Brain microvascular endothelial cell (primary cell): ENCODE results near the gene CCDC191.

Source experiments
- DNase-seq: peaks from one replicate; pipeline ENCODE4 v3.0.0-alpha.2; 2020
- H3K27ac ChIP-seq: fragments of 250-450 bp; sonication (Bioruptor Pico); 2 replicates; pipeline ENCODE4 v1.5.1; 2020; ENCODE audit warnings: mild to moderate bottlenecking, moderate library complexity
- H3K27me3 ChIP-seq: fragments of 250-450 bp; sonication (Bioruptor Pico); replicated peaks from 2 replicates; pipeline ENCODE4 v1.5.1; 2020; ENCODE audit warnings: mild to moderate bottlenecking
- H3K36me3 ChIP-seq: fragments of 250-450 bp; sonication (Bioruptor Pico); replicated peaks from 2 replicates; pipeline ENCODE4 v1.5.1; 2020; ENCODE audit warnings: mild to moderate bottlenecking
- H3K4me3 ChIP-seq: 2 replicates; pipeline ENCODE4 v1.5.1; 2011; ENCODE audit warnings: low read depth, mild to moderate bottlenecking, control low read depth, low read length, moderate library complexity
- CTCF ChIP-seq: IDR thresholded peaks from 2 replicates; pipeline ENCODE4 v1.5.1; 2011; ENCODE audit warnings: low read depth, mild to moderate bottlenecking, moderate library complexity, low read length, control low read depth, inconsistent platforms; ENCODE audit errors: missing control alignments
- in situ Hi-C: cut with HindIII; loops from 2 replicates; pipeline ENCODE4 v1.10.0; 2017; ENCODE audit warnings: low sequenced_read_pairs, low pct_ligation_motif_present

Gene CCDC191

GRCh38 chr3:114052216-114052615, 4.1 kb downstream of the CCDC191 start:
- in situ Hi-C loops: no loop called here
- Histone ChIP-seq H3K27me3 (no peaks in the 10 kb centered on the region), H3K27ac (no peak overlapping the region), H3K36me3 (no peaks in the 10 kb centered on the region), H3K4me3 (no peak overlapping the region)
- no peak for TF ChIP-seq CTCF
- no peak for DNase-seq

GRCh38 chr3:114043205-114043604, 13.1 kb downstream of the CCDC191 start:
- H3K36me3 ChIP-seq: no peaks in the 10 kb centered on the region
- no peak for TF ChIP-seq CTCF
- no peaks in the 10 kb centered on the region for H3K27me3 ChIP-seq
- no peak overlapping the region for H3K27ac ChIP-seq
- in situ Hi-C loops: no loop called here
- H3K4me3 ChIP-seq: no peak overlapping the region
- no peak for DNase-seq

GRCh38 chr3:114035896-114036295, 20.4 kb downstream of the CCDC191 start:
- Histone ChIP-seq H3K36me3 (no peaks in the 10 kb centered on the region), H3K27ac (no peak overlapping the region), H3K4me3 (no peak overlapping the region), H3K27me3 (no peaks in the 10 kb centered on the region)
- no peak for DNase-seq
- TF ChIP-seq CTCF: no peak
- in situ Hi-C loops: no loop called here

GRCh38 chr3:114034787-114035545, 21.4 kb downstream of the CCDC191 start:
- Histone ChIP-seq H3K4me3 (no peak overlapping the region), H3K36me3 (no peaks in the 10 kb centered on the region), H3K27me3 (no peaks in the 10 kb centered on the region), H3K27ac (no peak overlapping the region)
- DNase-seq: no peak
- no peak for TF ChIP-seq CTCF
- in situ Hi-C loops: no loop called here

- H3K27me3 ChIP-seq: no peaks in the 10 kb centered on the region
- no peak overlapping the region for H3K27ac ChIP-seq
- DNase-seq: no peak
- in situ Hi-C loops: no loop called here
- H3K4me3 ChIP-seq: no peak overlapping the region
- no peak for TF ChIP-seq CTCF
- no peaks in the 10 kb centered on the region for H3K36me3 ChIP-seq
Measured at GRCh38 chr3:114034211-114034610, 22.1 kb downstream of the CCDC191 start.

- Histone ChIP-seq H3K27ac (no peak overlapping the region), H3K4me3 (no peak overlapping the region), H3K36me3 (no peaks in the 10 kb centered on the region), H3K27me3 (no peaks in the 10 kb centered on the region)
- in situ Hi-C loops: no loop called here
- DNase-seq: no peak
- no peak for TF ChIP-seq CTCF
Measured at GRCh38 chr3:114033721-114034120, 22.6 kb downstream of the CCDC191 start.
